AG09309 (cell line): Measurements from ENCODE around the gene MGAT5.

ENCODE experiments used
- DNase-seq: peaks from one replicate; pipeline ENCODE4 v3.0.0-alpha.2; 2010; ENCODE audit warnings: low read depth
- H3K4me3 ChIP-seq: 2 replicates; pipeline ENCODE4 v1.5.1; 2011; ENCODE audit warnings: mild to moderate bottlenecking, low read depth, low read length, moderate library complexity; ENCODE audit not compliant: control insufficient read depth
- TF ChIP-seq, protein P1 (sequence below): IDR thresholded peaks from 2 replicates; pipeline ENCODE4 v1.5.1; 2011; ENCODE audit warnings: mild to moderate bottlenecking, low read depth, low read length, inconsistent platforms; ENCODE audit not compliant: insufficient read depth, control insufficient read depth; ENCODE audit errors: missing control alignments

The MGAT5 gene

GRCh38 chr2:134277223-134277622 is 23.4 kb downstream of the MGAT5 start:
- TF ChIP-seq, protein P1, sequence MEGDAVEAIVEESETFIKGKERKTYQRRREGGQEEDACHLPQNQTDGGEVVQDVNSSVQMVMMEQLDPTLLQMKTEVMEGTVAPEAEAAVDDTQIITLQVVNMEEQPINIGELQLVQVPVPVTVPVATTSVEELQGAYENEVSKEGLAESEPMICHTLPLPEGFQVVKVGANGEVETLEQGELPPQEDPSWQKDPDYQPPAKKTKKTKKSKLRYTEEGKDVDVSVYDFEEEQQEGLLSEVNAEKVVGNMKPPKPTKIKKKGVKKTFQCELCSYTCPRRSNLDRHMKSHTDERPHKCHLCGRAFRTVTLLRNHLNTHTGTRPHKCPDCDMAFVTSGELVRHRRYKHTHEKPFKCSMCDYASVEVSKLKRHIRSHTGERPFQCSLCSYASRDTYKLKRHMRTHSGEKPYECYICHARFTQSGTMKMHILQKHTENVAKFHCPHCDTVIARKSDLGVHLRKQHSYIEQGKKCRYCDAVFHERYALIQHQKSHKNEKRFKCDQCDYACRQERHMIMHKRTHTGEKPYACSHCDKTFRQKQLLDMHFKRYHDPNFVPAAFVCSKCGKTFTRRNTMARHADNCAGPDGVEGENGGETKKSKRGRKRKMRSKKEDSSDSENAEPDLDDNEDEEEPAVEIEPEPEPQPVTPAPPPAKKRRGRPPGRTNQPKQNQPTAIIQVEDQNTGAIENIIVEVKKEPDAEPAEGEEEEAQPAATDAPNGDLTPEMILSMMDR, result no peak
- H3K4me3 ChIP-seq, result no peak overlapping the region
- no peak for DNase-seq

- no peak for DNase-seq
- H3K4me3 ChIP-seq, result no peak overlapping the region
- TF ChIP-seq, protein P1, result no peak
These were observed 24.7 kb downstream of the MGAT5 start for GRCh38 chr2:134278553-134278952.

- no peak overlapping the region for H3K4me3 ChIP-seq
These were observed 25.5 kb downstream of the MGAT5 start for GRCh38 chr2:134279417-134279816.

DNA sequence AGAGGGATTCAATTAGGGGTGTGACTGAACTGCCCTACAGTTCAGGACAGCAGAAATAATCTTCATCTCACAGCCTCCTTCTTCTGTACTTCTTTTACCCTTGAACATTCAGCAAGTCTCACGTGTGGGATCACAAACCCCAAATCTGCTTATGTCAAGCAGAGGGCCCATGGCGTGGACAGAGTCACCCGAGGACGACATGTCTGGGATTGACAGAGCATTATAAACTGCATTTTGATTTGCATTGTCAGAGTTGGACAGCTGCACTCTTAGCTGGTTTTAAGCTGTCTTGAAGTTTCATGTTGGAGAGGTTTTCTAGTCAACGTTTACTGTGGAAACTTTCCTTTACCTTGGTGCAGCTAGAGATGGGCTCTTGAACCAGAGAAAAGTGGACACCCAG is 26.4 kb downstream of the MGAT5 start:
- no peak overlapping the region for H3K4me3 ChIP-seq
- TF ChIP-seq, protein P1, result no peak
- no peak for DNase-seq

More at GRCh38 chr2:134279417-134279816, 25.5 kb downstream of the MGAT5 start:
- DNase-seq, result no peak
- TF ChIP-seq, protein P1, result no peak

DNA sequence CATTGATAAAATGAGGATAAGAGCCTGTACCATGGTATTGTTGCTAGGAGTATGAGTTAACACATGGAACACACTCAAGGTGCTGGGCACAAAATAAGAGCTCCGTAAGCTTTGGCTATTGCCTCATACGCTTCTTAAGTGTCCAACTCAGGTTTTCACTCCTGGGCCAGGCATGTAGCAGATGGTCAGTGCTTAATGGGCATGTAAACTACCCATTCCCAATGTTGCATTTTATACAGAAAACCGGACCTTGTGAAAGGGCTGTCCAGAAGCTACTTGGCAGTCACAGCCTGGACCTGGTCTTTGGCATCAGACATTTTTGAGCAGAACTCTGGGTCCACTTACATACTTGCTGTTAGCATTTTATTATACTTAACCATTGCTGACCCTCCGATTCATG is 26.9 kb downstream of the MGAT5 start:
- DNase-seq, result no peak
- H3K4me3 ChIP-seq, result no peak overlapping the region

GRCh38 chr2:134281815-134282419 is 28.0 kb downstream of the MGAT5 start:
- TF ChIP-seq, protein P1, result no peak
- DNase-seq, result no peak
- H3K4me3 ChIP-seq, result no peak overlapping the region

More for the DNA sequence above, 26.9 kb downstream of the MGAT5 start:
- TF ChIP-seq, protein P1, result no peak
